Renal cortex interstitium (tissue), 3 donors: ENCODE results near the gene MOK. TPM values are rescaled to one million over a fixed set of nuclear protein-coding genes. Genes with fewer than 3 reads are reported as not detected.

Experiments used
- polyA plus RNA-seq, 3 donors: library from polyadenylated mRNA; unstranded; fragments of 120-200 nt; gene quantifications; one replicate each; pipeline ENCODE4 v1.2.1, GENCODE V29; 2013; ENCODE audit not compliant: insufficient read length in 3 of 3

MOK gene
- polyA plus RNA-seq, 3 donors = 27.2 to 39.3 (median 28.0) TPM

Other genes with a start within 250 kb of the MOK start
- 100 to 1,000 TPM; 734 to 768 (median 750) TPM for gene HSP90AA1, start 218.1 kb downstream of the MOK start, polyA plus RNA-seq
- 10 to 100 TPM; 28.3 to 31.1 (median 30.4) TPM for gene WDR20, start 165.3 kb downstream of the MOK start, polyA plus RNA-seq
- 10 to 100 TPM; 14.6 to 22.3 (median 15.1) TPM for gene ZNF839, start 14.6 kb upstream of the MOK start, polyA plus RNA-seq
- 10 to 100 TPM; 31.6 to 41.9 (median 35.6) TPM for gene CINP, start 57.7 kb upstream of the MOK start, polyA plus RNA-seq
- gene TECPR2, start 57.8 kb upstream of the MOK start, polyA plus RNA-seq = 10 to 100 TPM; 14.7 to 19.6 (median 16.8) TPM
- gene ANKRD9, start 204.6 kb upstream of the MOK start, polyA plus RNA-seq = 1 to 10 TPM; 4.7 to 7.5 (median 5.3) TPM